ENCODE data around the gene PRKG1. TPM values are rescaled to one million over a fixed set of nuclear protein-coding genes. Genes with fewer than 3 reads are reported as not detected.

PRKG1 gene
- total RNA-seq, 1 donor: 19.5 TPM

DNA sequence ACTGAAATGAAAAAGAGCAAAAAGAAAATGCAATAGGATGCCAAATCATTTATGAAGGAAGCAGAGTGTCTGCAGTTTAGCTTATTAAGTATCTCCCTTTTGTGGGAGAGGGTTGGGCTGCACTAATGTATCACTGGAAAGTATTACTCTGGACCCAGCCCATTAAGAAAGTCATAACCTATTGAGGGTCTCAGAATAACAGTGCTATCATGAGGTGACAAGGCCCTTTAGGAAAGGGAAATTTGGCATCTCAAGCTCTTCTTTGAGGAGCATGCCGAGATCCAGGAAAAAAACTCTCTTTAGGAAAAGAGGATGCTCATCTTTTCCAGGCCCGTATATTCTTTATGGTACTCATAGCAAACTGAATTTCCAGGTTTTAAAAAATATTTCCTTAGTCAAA lies 114.6 kb downstream of the PRKG1 start:
- H3K4me2 ChIP-seq (ENCODE audit: insufficient read depth, low read length): no peak overlapping the region
- no peaks in the 10 kb centered on the region for H4K20me1 ChIP-seq (ENCODE audit: insufficient read depth, low read length)
- H3K9me3 ChIP-seq (ENCODE audit: low read depth, low read length): no peaks in the 10 kb centered on the region
- H3K79me2 ChIP-seq (ENCODE audit: insufficient read depth, low read length): no peaks in the 10 kb centered on the region
- H3K4me3 ChIP-seq (ENCODE audit: insufficient read depth, low read length): no peak overlapping the region
- no peaks in the 10 kb centered on the region for H3K36me3 ChIP-seq (ENCODE audit: insufficient read depth, low read length)
- no peaks in the 10 kb centered on the region for H3K27me3 ChIP-seq (ENCODE audit: insufficient read depth, low read length)
- no peak overlapping the region for H3K27ac ChIP-seq (ENCODE audit: low read depth, low read length)
- TF ChIP-seq, protein P1, sequence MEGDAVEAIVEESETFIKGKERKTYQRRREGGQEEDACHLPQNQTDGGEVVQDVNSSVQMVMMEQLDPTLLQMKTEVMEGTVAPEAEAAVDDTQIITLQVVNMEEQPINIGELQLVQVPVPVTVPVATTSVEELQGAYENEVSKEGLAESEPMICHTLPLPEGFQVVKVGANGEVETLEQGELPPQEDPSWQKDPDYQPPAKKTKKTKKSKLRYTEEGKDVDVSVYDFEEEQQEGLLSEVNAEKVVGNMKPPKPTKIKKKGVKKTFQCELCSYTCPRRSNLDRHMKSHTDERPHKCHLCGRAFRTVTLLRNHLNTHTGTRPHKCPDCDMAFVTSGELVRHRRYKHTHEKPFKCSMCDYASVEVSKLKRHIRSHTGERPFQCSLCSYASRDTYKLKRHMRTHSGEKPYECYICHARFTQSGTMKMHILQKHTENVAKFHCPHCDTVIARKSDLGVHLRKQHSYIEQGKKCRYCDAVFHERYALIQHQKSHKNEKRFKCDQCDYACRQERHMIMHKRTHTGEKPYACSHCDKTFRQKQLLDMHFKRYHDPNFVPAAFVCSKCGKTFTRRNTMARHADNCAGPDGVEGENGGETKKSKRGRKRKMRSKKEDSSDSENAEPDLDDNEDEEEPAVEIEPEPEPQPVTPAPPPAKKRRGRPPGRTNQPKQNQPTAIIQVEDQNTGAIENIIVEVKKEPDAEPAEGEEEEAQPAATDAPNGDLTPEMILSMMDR (IDR thresholded peaks at IDR 0.05; ENCODE audit: extremely low read depth, low read depth, low read length): no peak
- H2AFZ ChIP-seq (ENCODE audit: low read length): no peak overlapping the region
- no peaks in the 10 kb centered on the region for H3K4me1 ChIP-seq (ENCODE audit: insufficient read depth, low read length)
- no peak for DNase-seq (ENCODE audit: insufficient read length, low spot score, missing footprints)

DNA sequence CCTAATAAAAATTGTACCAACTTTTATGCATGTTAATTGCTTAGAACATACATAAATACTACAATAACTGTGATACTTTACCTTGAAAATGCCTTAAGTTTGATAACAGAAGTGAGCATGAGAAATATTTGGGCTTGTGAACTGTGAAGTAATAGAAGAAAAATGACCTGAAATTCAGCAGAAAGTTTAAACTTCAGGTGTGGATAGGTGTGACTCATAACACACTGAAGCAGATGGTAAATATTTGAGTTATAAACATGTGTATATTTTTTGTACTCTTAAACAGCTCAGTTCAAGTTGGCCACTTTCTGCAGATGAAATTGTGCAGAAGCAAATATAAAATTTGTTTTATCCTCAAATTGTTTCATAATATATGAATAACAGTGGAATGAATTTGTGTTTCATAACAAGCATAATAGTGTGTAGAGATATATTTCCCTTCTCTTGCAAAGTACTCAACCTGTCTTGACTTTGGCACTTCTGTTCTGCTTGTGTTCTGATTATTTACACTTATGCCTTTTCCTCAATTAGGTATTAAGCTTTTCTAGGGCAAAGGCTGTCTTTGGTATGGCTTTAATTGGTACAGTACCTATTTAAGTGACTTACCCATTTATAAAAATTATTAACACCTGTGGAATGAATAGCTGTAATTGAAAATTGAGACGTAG lies 122.4 kb downstream of the PRKG1 start:
- H3K27me3 ChIP-seq (ENCODE audit: insufficient read depth, low read length): no peaks in the 10 kb centered on the region
- H3K79me2 ChIP-seq (ENCODE audit: insufficient read depth, low read length): no peaks in the 10 kb centered on the region
- no peaks in the 10 kb centered on the region for H3K4me1 ChIP-seq (ENCODE audit: insufficient read depth, low read length)
- TF ChIP-seq, protein P1 (IDR thresholded peaks at IDR 0.05; ENCODE audit: extremely low read depth, low read depth, low read length): no peak
- H3K4me3 ChIP-seq (ENCODE audit: insufficient read depth, low read length): no peak overlapping the region
- no peak for DNase-seq (ENCODE audit: insufficient read length, low spot score, missing footprints)
- H4K20me1 ChIP-seq (ENCODE audit: insufficient read depth, low read length): no peaks in the 10 kb centered on the region
- no peak overlapping the region for H2AFZ ChIP-seq (ENCODE audit: low read length)
- no peaks in the 10 kb centered on the region for H3K36me3 ChIP-seq (ENCODE audit: insufficient read depth, low read length)
- no peak overlapping the region for H3K4me2 ChIP-seq (ENCODE audit: insufficient read depth, low read length)
- no peak overlapping the region for H3K27ac ChIP-seq (ENCODE audit: low read depth, low read length)
- no peaks in the 10 kb centered on the region for H3K9me3 ChIP-seq (ENCODE audit: low read depth, low read length)

- Histone ChIP-seq H3K4me1 (ENCODE audit: insufficient read depth, low read length) (no peaks in the 10 kb centered on the region), H3K36me3 (ENCODE audit: insufficient read depth, low read length) (no peaks in the 10 kb centered on the region), H3K27me3 (ENCODE audit: insufficient read depth, low read length) (no peaks in the 10 kb centered on the region), H2AFZ (ENCODE audit: low read length) (no peak overlapping the region), H3K79me2 (ENCODE audit: insufficient read depth, low read length) (no peaks in the 10 kb centered on the region), H3K9me3 (ENCODE audit: low read depth, low read length) (no peaks in the 10 kb centered on the region), H3K27ac (ENCODE audit: low read depth, low read length) (no peak overlapping the region), H4K20me1 (ENCODE audit: insufficient read depth, low read length) (no peaks in the 10 kb centered on the region), H3K4me2 (ENCODE audit: insufficient read depth, low read length) (no peak overlapping the region), H3K4me3 (ENCODE audit: insufficient read depth, low read length) (no peak overlapping the region)
- DNase-seq (ENCODE audit: insufficient read length, low spot score, missing footprints): no peak
- TF ChIP-seq, protein P1 (IDR thresholded peaks at IDR 0.05; ENCODE audit: extremely low read depth, low read depth, low read length): no peak
Observed at GRCh38 chr10:51198170-51198569, 123.9 kb downstream of the PRKG1 start.

DNA sequence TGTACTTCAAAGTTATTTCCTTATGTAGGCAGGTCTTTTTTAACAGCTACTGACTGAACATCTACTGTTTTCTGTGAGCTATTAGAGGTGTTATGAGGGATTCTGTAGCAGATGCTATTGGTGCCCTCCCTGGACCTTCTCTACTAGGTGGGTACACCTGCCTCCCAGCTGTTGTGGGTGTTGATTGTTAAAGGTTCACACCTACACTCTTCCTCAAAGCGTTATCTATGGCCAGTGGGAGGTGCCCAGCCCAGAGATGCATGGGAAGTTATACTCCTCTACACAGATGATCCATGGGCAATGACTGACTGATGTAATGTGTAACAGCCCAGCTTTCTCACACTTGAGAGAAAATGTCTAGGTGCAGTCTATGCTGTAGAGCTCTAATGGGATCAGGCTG lies 127.7 kb downstream of the PRKG1 start:
- no peaks in the 10 kb centered on the region for H3K79me2 ChIP-seq (ENCODE audit: insufficient read depth, low read length)
- H2AFZ ChIP-seq (ENCODE audit: low read length): no peak overlapping the region
- no peaks in the 10 kb centered on the region for H3K36me3 ChIP-seq (ENCODE audit: insufficient read depth, low read length)
- TF ChIP-seq, protein P1 (IDR thresholded peaks at IDR 0.05; ENCODE audit: extremely low read depth, low read depth, low read length): no peak
- no peaks in the 10 kb centered on the region for H4K20me1 ChIP-seq (ENCODE audit: insufficient read depth, low read length)
- no peaks in the 10 kb centered on the region for H3K4me1 ChIP-seq (ENCODE audit: insufficient read depth, low read length)
- no peak overlapping the region for H3K27ac ChIP-seq (ENCODE audit: low read depth, low read length)
- DNase-seq (ENCODE audit: insufficient read length, low spot score, missing footprints): no peak
- H3K9me3 ChIP-seq (ENCODE audit: low read depth, low read length): no peaks in the 10 kb centered on the region
- no peak overlapping the region for H3K4me3 ChIP-seq (ENCODE audit: insufficient read depth, low read length)
- no peak overlapping the region for H3K4me2 ChIP-seq (ENCODE audit: insufficient read depth, low read length)
- no peaks in the 10 kb centered on the region for H3K27me3 ChIP-seq (ENCODE audit: insufficient read depth, low read length)
